CD4-positive, alpha-beta T cell treated with Interleukin-17A for 4 hours (primary cell): ENCODE data around the gene FADS6.
"Not testable (repeated sequence)": the region's sequence is repeated elsewhere in the genome, so short reads cannot be mapped to it uniquely, and the experiment has no call there.

ENCODE experiments used
- DNase-seq: peaks from one replicate; pipeline ENCODE4 v3.0.0-alpha.2; 2020; ENCODE audit warnings: mixed read lengths

FADS6 gene

DNA sequence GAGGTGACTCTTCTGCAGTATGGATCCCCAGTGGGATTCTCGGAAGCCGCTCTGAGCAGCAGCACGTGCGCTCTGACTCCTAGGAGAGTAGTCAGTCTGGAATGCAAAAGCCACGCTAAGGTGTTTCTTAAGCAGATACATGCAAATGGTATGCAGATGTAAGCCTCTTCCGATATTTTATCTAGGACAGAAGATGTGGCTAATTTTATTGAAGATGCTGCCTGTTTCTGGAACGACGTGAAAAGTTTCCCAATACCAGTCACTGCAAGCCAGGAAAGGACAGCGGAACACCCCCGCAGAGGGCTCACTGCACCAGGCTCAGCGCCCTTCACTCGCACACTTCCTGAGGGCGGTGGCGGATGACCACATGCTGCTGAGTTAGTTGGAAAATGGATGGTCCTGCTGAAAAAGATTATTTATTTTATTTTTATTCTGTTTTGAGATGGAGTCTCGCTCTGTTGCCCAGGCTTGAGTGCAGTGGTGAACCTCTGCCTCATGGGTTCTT lies 10.1 kb downstream of the FADS6 start:
- DNase-seq: no peak

DNA sequence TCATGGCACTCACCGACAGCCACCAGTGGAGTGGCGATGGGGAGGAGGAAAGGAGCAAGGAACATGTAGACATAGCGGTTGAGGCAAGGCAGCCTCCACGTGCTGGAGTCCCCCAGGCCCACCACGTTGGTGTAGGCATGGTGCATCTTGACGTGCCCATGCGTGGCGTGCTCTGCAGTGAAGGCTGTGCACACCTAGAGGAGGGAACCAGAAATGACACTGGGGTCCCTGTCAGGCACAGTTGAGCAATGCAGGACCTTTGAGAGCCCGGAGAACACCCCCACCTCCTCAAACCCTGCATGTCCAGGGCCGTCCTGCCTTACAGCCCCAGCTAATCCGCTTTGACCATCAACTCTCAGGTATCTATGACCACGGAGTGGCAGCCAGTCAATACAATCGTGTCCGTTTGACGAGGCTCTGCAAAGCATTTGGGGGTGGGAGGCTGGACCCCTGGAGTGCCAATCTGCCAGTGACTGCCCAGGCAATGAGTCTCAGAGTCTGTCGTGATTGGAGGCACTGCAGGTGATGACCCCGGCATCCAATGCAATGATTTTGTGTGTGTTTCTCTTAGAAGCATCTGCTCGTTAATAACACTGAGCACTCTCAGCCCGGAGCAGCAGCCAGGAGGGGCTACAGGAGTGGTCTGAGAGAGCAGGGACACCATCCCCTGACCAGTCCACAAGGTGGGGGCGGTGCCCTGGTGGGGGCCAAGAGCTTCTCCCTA lies 10.8 kb downstream of the FADS6 start:
- no peak for DNase-seq

DNA sequence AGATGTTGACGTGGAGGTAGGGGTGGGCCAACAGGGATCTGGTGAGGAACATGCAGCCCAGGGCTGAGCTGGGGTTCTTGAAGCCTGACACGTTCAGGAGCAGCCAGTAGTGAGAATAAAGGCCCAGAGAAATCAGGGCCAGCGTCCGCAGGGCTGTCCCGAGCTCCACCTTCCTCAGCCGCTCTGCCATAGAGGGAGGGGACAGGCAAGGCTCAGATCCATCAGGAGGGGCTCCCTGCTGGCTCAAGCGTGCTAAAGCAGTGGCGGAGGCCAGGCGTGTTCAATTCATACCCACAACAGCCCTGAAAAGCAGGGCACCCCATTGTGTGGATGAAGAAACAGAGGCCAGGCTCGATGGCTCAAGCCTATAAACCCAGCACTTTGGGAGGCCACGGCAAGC lies 12.4 kb downstream of the FADS6 start:
- no peak for DNase-seq

- no peak for DNase-seq
Observed at GRCh38 chr17:74879308-74879707, 14.1 kb downstream of the FADS6 start.

DNA sequence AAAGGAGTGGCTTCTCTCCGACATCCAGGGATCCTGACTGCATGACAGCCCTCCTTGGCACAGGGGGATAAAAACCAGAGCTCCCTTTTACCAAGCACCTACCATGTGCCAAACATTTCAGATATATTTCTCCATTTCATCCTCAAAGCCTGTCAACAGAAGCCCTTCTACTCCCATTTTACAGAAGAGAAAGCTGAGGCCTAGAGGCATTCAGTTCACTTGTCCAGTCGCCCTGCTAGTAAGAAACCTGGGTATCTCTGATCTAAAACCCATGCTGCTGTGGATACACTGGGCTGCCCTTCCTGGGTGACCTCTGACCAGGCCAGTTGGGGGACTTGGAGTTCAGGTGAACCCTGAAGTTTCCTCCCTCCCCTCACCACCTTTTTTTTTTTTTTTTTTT lies 14.8 kb downstream of the FADS6 start:
- no peak for DNase-seq

- DNase-seq: no peak
Observed at GRCh38 chr17:74877592-74878548, 15.6 kb downstream of the FADS6 start.

- DNase-seq: no peak
Observed at GRCh38 chr17:74875977-74876593, 17.3 kb downstream of the FADS6 start.

GRCh38 chr17:74875155-74875976 lies 18.1 kb downstream of the FADS6 start:
- DNase-seq: no peak

- no peak for DNase-seq
Observed at GRCh38 chr17:74874615-74875037, 18.8 kb downstream of the FADS6 start.

GRCh38 chr17:74873874-74874614 lies 19.4 kb downstream of the FADS6 start:
- DNase-seq: no peak

DNA sequence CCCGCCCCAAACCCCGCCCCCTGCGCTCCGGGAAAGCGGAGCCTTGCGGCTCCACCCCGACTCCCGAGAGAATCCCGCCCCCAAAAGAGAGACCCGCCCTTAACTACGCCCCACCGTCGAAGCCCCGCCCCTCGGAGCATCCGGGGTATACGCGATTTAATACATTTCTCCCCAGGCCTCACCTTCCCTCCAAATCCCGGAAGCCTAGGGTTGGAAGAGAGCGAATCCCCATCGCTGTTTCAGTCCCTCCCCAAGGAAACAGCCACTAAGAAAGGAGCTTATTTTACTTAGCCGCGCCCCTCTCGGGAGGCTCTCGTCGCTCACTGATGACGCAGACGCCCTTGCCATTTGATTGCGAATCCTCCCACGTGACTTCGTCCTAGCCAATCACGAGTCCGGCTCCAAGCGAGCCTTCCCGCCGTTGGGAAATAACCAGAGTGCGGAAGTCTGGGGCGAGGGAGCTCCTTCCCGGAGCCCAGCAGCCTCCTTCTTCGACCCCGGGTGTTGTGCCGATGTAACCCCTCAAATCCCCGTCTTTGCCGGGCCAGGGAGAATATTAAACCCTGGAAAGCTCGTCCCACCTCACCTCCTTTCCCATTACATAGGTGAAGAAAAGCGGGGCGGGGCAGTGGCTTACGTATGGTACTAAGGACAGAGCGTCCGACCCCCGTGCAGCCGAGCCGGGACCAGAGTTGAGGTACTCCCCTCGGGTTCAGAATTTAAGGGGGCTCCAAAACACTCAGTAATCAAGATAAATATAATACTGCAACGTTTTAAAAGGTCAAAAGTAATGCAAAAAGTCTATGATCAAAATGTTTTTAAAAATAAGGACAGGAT lies 20.2 kb downstream of the FADS6 start:
- peak; percentile 99 for DNase-seq

- no peak for DNase-seq
Observed at GRCh38 chr17:74872313-74873036, 21.0 kb downstream of the FADS6 start, which contains the start of gene FDXR. Gene FDXR (minus strand): TSS chr17:74872994. CDS start chr17:74872944, 50 bp downstream.

GRCh38 chr17:74871356-74872076 lies 21.9 kb downstream of the FADS6 start:
- no peak for DNase-seq

- no peak for DNase-seq
Observed at GRCh38 chr17:74870512-74870911, 22.9 kb downstream of the FADS6 start.

- not testable (repeated sequence) for DNase-seq
Observed at GRCh38 chr17:74870028-74870427, 23.4 kb downstream of the FADS6 start.

GRCh38 chr17:74868908-74869255 lies 24.6 kb downstream of the FADS6 start:
- DNase-seq: no peak

DNA sequence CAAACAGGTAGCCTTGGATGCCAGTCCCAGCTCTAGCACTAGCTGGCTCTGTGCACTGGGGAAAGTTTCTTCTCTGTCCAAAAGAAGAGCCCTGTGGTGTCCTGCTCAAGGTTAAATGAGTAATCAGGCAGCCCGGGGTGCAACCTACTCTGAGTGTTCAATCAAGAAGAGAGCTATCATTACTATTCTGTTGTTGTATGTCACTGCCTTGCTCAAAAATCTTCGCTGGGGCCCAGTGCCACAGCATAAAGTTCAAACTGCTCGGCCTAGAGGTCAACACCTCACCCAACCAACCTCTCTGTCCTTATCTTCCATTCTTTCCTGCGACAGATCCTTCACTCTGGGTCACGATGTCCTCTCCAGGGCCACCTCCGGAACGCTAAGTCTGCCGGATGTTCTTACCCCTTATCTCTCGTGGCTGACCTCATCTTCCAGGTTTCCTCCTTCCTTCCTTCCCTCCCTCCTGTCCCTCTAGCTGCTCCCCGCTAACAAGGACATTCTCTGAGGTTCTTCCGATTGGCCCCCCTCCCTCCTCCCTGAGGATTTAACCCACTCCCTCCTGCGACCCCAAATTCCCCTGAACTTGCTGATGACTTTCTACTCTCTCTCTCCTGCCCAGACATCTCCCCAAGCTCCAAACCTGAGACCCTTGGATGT lies 25.1 kb downstream of the FADS6 start:
- DNase-seq: no peak

- no peak for DNase-seq
Observed at GRCh38 chr17:74866198-74866835, 27.1 kb downstream of the FADS6 start.
